SK-N-SH (cell line): ENCODE measurements around the gene ACOXL. TPM values are rescaled to one million over a fixed set of nuclear protein-coding genes. Genes with fewer than 3 reads are reported as not detected.

ENCODE experiments used
- CTCF ChIA-PET: fragments of 300-600, 350-600 bp; formaldehyde crosslinking; extraction: SDS; loops from one replicate; lab custom pipeline; 2021; lab: Yijun Ruan, JAX
- POLR2A ChIA-PET: fragments of 350-600 bp; sonication (Branson Sonifier 250); formaldehyde crosslinking; extraction: SDS; loops from one replicate; lab custom pipeline; 2020; ENCODE audit warnings: antibody characterized with exemption, inconsistent platforms; lab: Yijun Ruan, JAX
- DNase-seq: peaks from one replicate; pipeline ENCODE4 v3.0.0; 2012
- H2AFZ ChIP-seq: fragments of 200-600 bp; sonication (generic); 2 replicates; pipeline ENCODE4 v1.8.1; 2016; ENCODE audit warnings: antibody characterized with exemption, mild to moderate bottlenecking, low read depth
- H3F3A ChIP-seq: fragments of 200-600 bp; sonication (generic); replicated peaks from 2 replicates; pipeline ENCODE3; 2016; ENCODE audit warnings: antibody characterized with exemption, mild to moderate bottlenecking; ENCODE audit not compliant: insufficient read depth
- H3K27ac ChIP-seq, 2 experiments: fragments of 200-500 bp in 1 of 2; fragments of 200-600 bp in 1 of 2; sonication (Bioruptor generic) in 1 of 2; sonication (generic), shearing (Covaris generic) in 1 of 2; 2 replicates each; pipeline versions ENCODE4 v1.5.1 to v1.6.1; 2014 to 2016; ENCODE audit warnings: low read depth in 2 of 2, inconsistent platforms in 1 of 2, low read length in 1 of 2, mild to moderate bottlenecking in 1 of 2, mixed read lengths in 1 of 2
- H3K27me3 ChIP-seq: fragments of 200-600 bp; sonication (generic), shearing (Covaris generic); 2 replicates; pipeline ENCODE4 v1.6.1; 2016; ENCODE audit warnings: mixed run types; ENCODE audit not compliant: insufficient read depth
- H3K36me3 ChIP-seq, 2 experiments: fragments of 200-500 bp in 1 of 2; fragments of 200-600 bp in 1 of 2; sonication (Bioruptor generic) in 1 of 2; sonication (generic) in 1 of 2; replicated peaks in 1 of 2; 2 replicates each; pipeline versions ENCODE3 to v1.5.1; 2014 to 2016; ENCODE audit warnings: low read length in 1 of 2, mild to moderate bottlenecking in 1 of 2; ENCODE audit not compliant: insufficient read depth in 2 of 2, control insufficient read depth in 1 of 2
- H3K4me1 ChIP-seq, 2 experiments: fragments of 200-500 bp in 1 of 2; fragments of 200-600 bp in 1 of 2; sonication (Bioruptor generic) in 1 of 2; sonication (generic), shearing (Covaris generic) in 1 of 2; 2 replicates each; pipeline versions ENCODE4 v1.5.1 to v1.6.1; 2014 to 2016; ENCODE audit warnings: low read depth in 1 of 2, low read length in 1 of 2, mixed run types in 1 of 2; ENCODE audit not compliant: insufficient read depth in 2 of 2, control insufficient read depth in 1 of 2
- H3K4me2 ChIP-seq: fragments of 200-600 bp; sonication (generic), shearing (Covaris generic); 2 replicates; pipeline ENCODE4 v1.6.1; 2017; ENCODE audit warnings: mixed run types
- H3K4me3 ChIP-seq, 2 experiments: fragments of 200-500 bp in 1 of 2; fragments of 200-600 bp in 1 of 2; sonication (Bioruptor generic) in 1 of 2; sonication (generic), shearing (Covaris generic) in 1 of 2; 2 replicates each; pipeline versions ENCODE4 v1.5.1 to v1.8.1; 2014 to 2016; ENCODE audit warnings: low read depth in 2 of 2, inconsistent platforms in 1 of 2, low read length in 1 of 2, mild to moderate bottlenecking in 1 of 2, mixed read lengths in 1 of 2, moderate library complexity in 1 of 2
- H3K79me2 ChIP-seq: fragments of 200-600 bp; sonication (generic); 2 replicates; pipeline ENCODE4 v1.8.1; 2017; ENCODE audit warnings: mild to moderate bottlenecking; ENCODE audit not compliant: insufficient read depth
- H3K9ac ChIP-seq: fragments of 200-600 bp; sonication (generic); 2 replicates; pipeline ENCODE4 v1.6.1; 2017; ENCODE audit warnings: mixed run types
- H3K9me2 ChIP-seq: fragments of 200-600 bp; sonication (generic); 2 replicates; pipeline ENCODE4 v1.6.1; 2017; ENCODE audit warnings: mixed run types
- H3K9me3 ChIP-seq: fragments of 200-600 bp; sonication (generic); 2 replicates; pipeline ENCODE4 v1.6.1; 2017; ENCODE audit warnings: mixed run types, mild to moderate bottlenecking, moderate library complexity
- H4K20me1 ChIP-seq: fragments of 200-600 bp; sonication (generic); 2 replicates; pipeline ENCODE4 v1.6.1; 2017; ENCODE audit warnings: mild to moderate bottlenecking, mixed run types; ENCODE audit not compliant: insufficient read depth
- CHD2 ChIP-seq: fragments of 150-350 bp; IDR thresholded peaks from 2 replicates; pipeline ENCODE4 v1.6.1; 2018; ENCODE audit warnings: low read length; ENCODE audit not compliant: partially characterized antibody
- EP300 ChIP-seq, 2 experiments: IDR thresholded peaks; 2 replicates each; pipeline versions ENCODE4 v1.4.0 to v1.6.1; 2012; ENCODE audit warnings: borderline replicate concordance in 1 of 2, low read depth in 1 of 2, low read length in 1 of 2
- FOSL2 ChIP-seq: IDR thresholded peaks from 2 replicates; pipeline ENCODE4 v1.4.0; 2012; ENCODE audit warnings: low read depth, mild to moderate bottlenecking, moderate library complexity, borderline replicate concordance
- FOXJ3 ChIP-seq: sonication (generic); formaldehyde crosslinking; IDR thresholded peaks from 2 replicates; pipeline ENCODE4 v1.5.1; 2020; ENCODE audit warnings: mild to moderate bottlenecking, missing genetic modification reagents
- JUND ChIP-seq: IDR thresholded peaks from 2 replicates; pipeline ENCODE4 v1.4.0; 2012
- MXI1 ChIP-seq: IDR thresholded peaks from 2 replicates; pipeline ENCODE4 v1.6.1; 2012; ENCODE audit warnings: mild to moderate bottlenecking, low read depth, low read length, improper control_type of control experiment
- NFIC ChIP-seq: IDR thresholded peaks from 2 replicates; pipeline ENCODE4 v1.4.0; 2012; ENCODE audit warnings: borderline replicate concordance
- POLR2AphosphoS5 ChIP-seq: IDR thresholded peaks from 2 replicates; pipeline ENCODE4 v1.6.1; 2012; ENCODE audit warnings: low read depth, low read length
- RAD21 ChIP-seq: IDR thresholded peaks from 2 replicates; pipeline ENCODE4 v1.6.1; 2012; ENCODE audit warnings: mild to moderate bottlenecking, low read length
- RCOR1 ChIP-seq: fragments of 150-350 bp; IDR thresholded peaks from 2 replicates; pipeline ENCODE4 v1.6.1; 2017; ENCODE audit warnings: antibody characterized with exemption, low read length
- RXRA ChIP-seq: IDR thresholded peaks from 2 replicates; pipeline ENCODE4 v1.4.0; 2012; ENCODE audit warnings: low read depth, mild to moderate bottlenecking, borderline replicate concordance
- SIN3A ChIP-seq: IDR thresholded peaks from 2 replicates; pipeline ENCODE4 v1.6.1; 2012; ENCODE audit warnings: low read depth, mild to moderate bottlenecking, low read length, moderate library complexity, borderline replicate concordance
- TAF1 ChIP-seq: IDR thresholded peaks from 2 replicates; pipeline ENCODE4 v1.6.1; 2012; ENCODE audit warnings: low read depth, mild to moderate bottlenecking, low read length, moderate library complexity, borderline replicate concordance
- TCF12 ChIP-seq: IDR thresholded peaks from 2 replicates; pipeline ENCODE4 v1.4.0; 2012
- YY1 ChIP-seq: IDR thresholded peaks from 2 replicates; pipeline ENCODE4 v1.4.0; 2012; ENCODE audit warnings: low read depth, mild to moderate bottlenecking
- WGBS: methylation state at CpG from one replicate; pipeline ENCODE4 v1.1.6; 2017; ENCODE audit warnings: low lambda C conversion rate; 5-methylcytosine and 5-hydroxymethylcytosine counted together
- polyA plus RNA-seq, 3 experiments: library from polyadenylated mRNA; depleted of rRNA; stranded (reverse); fragments of >200 nt; gene quantifications; 2 replicates each; pipeline ENCODE4 v1.2.3, GENCODE V29; 2012
- TF ChIP-seq, protein P1 (sequence below): IDR thresholded peaks from 2 replicates; pipeline ENCODE4 v1.4.0; 2012; ENCODE audit warnings: low read depth, borderline replicate concordance
- TF ChIP-seq, protein P2 (sequence below): IDR thresholded peaks from 2 replicates; pipeline ENCODE4 v1.4.0; 2012; ENCODE audit warnings: low read depth, borderline replicate concordance
- TF ChIP-seq, protein P3 (sequence below): fragments of 150-350 bp; IDR thresholded peaks from 2 replicates; pipeline ENCODE4 v1.6.1; 2016; ENCODE audit warnings: mild to moderate bottlenecking, low read depth, low read length
- TF ChIP-seq, protein P4 (sequence below): IDR thresholded peaks from 2 replicates; pipeline ENCODE4 v1.6.1; 2012; ENCODE audit warnings: mild to moderate bottlenecking, low read depth, low read length, moderate library complexity
- TF ChIP-seq, protein P5 (sequence below): fragments of 200-600 bp; sonication (generic); IDR thresholded peaks from 2 replicates; pipeline ENCODE4 v1.6.1; 2017; ENCODE audit warnings: antibody characterized with exemption, mild to moderate bottlenecking, moderate library complexity

The ACOXL gene
- polyA plus RNA-seq, 1 of the 3 experiments (the other 2 are of a cell fraction) = not detected

DNA sequence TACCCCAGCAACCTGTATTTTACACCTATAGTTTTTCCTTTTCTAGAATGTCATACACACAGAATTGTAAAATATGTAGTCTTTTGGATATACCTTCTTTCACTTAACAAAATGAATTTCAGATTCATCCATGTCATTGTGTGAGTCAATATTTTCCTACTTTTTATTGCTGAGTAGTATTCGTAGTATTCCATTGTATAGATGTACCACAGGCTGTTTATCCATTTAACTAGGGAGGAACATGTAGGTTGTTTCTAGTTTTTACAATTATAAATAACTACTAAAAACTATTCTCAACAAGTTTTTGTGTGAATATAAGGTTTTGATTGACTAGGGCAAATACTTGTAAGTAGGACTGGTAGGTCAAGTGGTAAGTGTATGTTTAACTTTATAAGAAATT lies 187.4 kb downstream of the ACOXL start:
- TF ChIP-seq TAF1 (no peak), FOSL2 (no peak), EP300 (IDR thresholded peaks at IDR 0.05; ENCODE audit: borderline replicate concordance in 1 of 2, low read depth in 1 of 2, low read length in 1 of 2) (no peak), RCOR1 (no peak), POLR2AphosphoS5 (no peak), JUND (no peak), NFIC (no peak), SIN3A (no peak), CHD2 (no peak), YY1 (no peak)
- TF ChIP-seq, protein P1, sequence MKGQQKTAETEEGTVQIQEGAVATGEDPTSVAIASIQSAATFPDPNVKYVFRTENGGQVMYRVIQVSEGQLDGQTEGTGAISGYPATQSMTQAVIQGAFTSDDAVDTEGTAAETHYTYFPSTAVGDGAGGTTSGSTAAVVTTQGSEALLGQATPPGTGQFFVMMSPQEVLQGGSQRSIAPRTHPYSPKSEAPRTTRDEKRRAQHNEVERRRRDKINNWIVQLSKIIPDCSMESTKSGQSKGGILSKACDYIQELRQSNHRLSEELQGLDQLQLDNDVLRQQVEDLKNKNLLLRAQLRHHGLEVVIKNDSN = no peak
- TF ChIP-seq, all 33 proteins: peak for 0
- Histone ChIP-seq H3F3A (no peaks in the 10 kb centered on the region), H3K9me2 (no peaks in the 10 kb centered on the region), H3K79me2 (no peaks in the 10 kb centered on the region), H4K20me1 (no peaks in the 10 kb centered on the region), H3K9ac (no peak overlapping the region), H3K36me3 (no peaks in the 10 kb centered on the region), H3K9me3 (no peaks in the 10 kb centered on the region), H3K27ac (no peak overlapping the region), H3K27me3 (no peaks in the 10 kb centered on the region), H2AFZ (no peak overlapping the region), H3K4me3 (no peak overlapping the region), H3K4me1 (no peaks in the 10 kb centered on the region), H3K4me2 (no peak overlapping the region)
- 61% methylated on average over 1 of the region's 1 CpG for WGBS
- CTCF ChIA-PET = interaction anchor here (0.7 kb wide), 1 partner anchor 164 kb away, joined by 3 read pairs; no protein-coding TSS in a partner anchor
- DNase-seq = no peak
- POLR2A ChIA-PET = no interaction called here

DNA sequence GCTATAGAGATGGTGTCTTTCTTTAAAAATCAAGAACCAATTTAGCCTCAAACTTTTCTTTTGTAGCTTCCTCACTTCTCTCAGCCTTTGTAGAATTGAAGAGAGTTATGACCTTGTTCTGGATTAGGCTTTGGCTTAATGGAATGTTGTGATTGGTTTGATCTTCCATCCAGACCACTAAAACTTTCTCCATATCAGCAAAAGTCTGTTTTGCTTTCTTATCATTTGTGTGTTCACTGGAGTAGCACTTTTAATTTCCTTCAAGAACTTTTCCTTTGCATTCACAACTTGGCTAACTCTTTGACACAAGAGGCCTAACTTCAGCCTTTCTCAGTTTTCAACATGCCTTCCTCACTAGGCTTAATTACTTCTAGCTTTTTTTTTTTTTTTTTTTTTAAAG lies 193.1 kb downstream of the ACOXL start:
- no peak for DNase-seq
- no peaks in the 10 kb centered on the region for H3K79me2 ChIP-seq
- no peaks in the 10 kb centered on the region for H3F3A ChIP-seq
- H3K27me3 ChIP-seq = no peaks in the 10 kb centered on the region
- H2AFZ ChIP-seq = no peak overlapping the region
- H3K9ac ChIP-seq = no peak overlapping the region
- POLR2A ChIA-PET = no interaction called here
- H3K9me3 ChIP-seq = no peaks in the 10 kb centered on the region
- H3K9me2 ChIP-seq = no peaks in the 10 kb centered on the region
- CTCF ChIA-PET = no interaction called here
- H4K20me1 ChIP-seq = no peaks in the 10 kb centered on the region
- H3K4me2 ChIP-seq = no peak overlapping the region
- H3K27ac ChIP-seq = no peak overlapping the region
- H3K4me1 ChIP-seq = no peaks in the 10 kb centered on the region
- H3K36me3 ChIP-seq = no peaks in the 10 kb centered on the region
- H3K4me3 ChIP-seq = no peak overlapping the region
- TF ChIP-seq POLR2AphosphoS5 (no peak), CHD2 (no peak), YY1 (no peak), RAD21 (no peak), RXRA (no peak), TAF1 (no peak), FOXJ3 (no peak), MXI1 (no peak), SIN3A (no peak), TCF12 (no peak)
- TF ChIP-seq, protein P2, sequence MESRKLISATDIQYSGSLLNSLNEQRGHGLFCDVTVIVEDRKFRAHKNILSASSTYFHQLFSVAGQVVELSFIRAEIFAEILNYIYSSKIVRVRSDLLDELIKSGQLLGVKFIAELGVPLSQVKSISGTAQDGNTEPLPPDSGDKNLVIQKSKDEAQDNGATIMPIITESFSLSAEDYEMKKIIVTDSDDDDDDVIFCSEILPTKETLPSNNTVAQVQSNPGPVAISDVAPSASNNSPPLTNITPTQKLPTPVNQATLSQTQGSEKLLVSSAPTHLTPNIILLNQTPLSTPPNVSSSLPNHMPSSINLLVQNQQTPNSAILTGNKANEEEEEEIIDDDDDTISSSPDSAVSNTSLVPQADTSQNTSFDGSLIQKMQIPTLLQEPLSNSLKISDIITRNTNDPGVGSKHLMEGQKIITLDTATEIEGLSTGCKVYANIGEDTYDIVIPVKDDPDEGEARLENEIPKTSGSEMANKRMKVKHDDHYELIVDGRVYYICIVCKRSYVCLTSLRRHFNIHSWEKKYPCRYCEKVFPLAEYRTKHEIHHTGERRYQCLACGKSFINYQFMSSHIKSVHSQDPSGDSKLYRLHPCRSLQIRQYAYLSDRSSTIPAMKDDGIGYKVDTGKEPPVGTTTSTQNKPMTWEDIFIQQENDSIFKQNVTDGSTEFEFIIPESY = no peak
- TF ChIP-seq, protein P3, sequence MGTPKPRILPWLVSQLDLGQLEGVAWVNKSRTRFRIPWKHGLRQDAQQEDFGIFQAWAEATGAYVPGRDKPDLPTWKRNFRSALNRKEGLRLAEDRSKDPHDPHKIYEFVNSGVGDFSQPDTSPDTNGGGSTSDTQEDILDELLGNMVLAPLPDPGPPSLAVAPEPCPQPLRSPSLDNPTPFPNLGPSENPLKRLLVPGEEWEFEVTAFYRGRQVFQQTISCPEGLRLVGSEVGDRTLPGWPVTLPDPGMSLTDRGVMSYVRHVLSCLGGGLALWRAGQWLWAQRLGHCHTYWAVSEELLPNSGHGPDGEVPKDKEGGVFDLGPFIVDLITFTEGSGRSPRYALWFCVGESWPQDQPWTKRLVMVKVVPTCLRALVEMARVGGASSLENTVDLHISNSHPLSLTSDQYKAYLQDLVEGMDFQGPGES = no peak
- TF ChIP-seq, protein P4, sequence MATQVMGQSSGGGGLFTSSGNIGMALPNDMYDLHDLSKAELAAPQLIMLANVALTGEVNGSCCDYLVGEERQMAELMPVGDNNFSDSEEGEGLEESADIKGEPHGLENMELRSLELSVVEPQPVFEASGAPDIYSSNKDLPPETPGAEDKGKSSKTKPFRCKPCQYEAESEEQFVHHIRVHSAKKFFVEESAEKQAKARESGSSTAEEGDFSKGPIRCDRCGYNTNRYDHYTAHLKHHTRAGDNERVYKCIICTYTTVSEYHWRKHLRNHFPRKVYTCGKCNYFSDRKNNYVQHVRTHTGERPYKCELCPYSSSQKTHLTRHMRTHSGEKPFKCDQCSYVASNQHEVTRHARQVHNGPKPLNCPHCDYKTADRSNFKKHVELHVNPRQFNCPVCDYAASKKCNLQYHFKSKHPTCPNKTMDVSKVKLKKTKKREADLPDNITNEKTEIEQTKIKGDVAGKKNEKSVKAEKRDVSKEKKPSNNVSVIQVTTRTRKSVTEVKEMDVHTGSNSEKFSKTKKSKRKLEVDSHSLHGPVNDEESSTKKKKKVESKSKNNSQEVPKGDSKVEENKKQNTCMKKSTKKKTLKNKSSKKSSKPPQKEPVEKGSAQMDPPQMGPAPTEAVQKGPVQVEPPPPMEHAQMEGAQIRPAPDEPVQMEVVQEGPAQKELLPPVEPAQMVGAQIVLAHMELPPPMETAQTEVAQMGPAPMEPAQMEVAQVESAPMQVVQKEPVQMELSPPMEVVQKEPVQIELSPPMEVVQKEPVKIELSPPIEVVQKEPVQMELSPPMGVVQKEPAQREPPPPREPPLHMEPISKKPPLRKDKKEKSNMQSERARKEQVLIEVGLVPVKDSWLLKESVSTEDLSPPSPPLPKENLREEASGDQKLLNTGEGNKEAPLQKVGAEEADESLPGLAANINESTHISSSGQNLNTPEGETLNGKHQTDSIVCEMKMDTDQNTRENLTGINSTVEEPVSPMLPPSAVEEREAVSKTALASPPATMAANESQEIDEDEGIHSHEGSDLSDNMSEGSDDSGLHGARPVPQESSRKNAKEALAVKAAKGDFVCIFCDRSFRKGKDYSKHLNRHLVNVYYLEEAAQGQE = no peak
- TF ChIP-seq, protein P5, sequence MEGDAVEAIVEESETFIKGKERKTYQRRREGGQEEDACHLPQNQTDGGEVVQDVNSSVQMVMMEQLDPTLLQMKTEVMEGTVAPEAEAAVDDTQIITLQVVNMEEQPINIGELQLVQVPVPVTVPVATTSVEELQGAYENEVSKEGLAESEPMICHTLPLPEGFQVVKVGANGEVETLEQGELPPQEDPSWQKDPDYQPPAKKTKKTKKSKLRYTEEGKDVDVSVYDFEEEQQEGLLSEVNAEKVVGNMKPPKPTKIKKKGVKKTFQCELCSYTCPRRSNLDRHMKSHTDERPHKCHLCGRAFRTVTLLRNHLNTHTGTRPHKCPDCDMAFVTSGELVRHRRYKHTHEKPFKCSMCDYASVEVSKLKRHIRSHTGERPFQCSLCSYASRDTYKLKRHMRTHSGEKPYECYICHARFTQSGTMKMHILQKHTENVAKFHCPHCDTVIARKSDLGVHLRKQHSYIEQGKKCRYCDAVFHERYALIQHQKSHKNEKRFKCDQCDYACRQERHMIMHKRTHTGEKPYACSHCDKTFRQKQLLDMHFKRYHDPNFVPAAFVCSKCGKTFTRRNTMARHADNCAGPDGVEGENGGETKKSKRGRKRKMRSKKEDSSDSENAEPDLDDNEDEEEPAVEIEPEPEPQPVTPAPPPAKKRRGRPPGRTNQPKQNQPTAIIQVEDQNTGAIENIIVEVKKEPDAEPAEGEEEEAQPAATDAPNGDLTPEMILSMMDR = no peak
